Prostate gland (tissue), 2 donors: ENCODE measurements around the gene HNRNPH3.

ENCODE experiments used
- CTCF ChIP-seq, 4 experiments: fragments of 200-600 bp in 2 of 4; fragments of 450-650 bp in 2 of 4; sonication (generic) in 2 of 4; IDR thresholded peaks; 1 replicate in 3 of 4; 2 replicates in 1 of 4; pipeline ENCODE4 v1.5.1; 2016 to 2019; ENCODE audit warnings: antibody characterized with exemption in 4 of 4, mild to moderate bottlenecking in 2 of 4, moderate library complexity in 2 of 4
- POLR2A ChIP-seq: fragments of 450-650 bp; IDR thresholded peaks from one replicate; pipeline ENCODE4 v1.6.1; 2016; ENCODE audit warnings: antibody characterized with exemption, mild to moderate bottlenecking

- TF ChIP-seq CTCF (IDR thresholded peaks at IDR 0.05) (no peak), POLR2A (no peak)
These were observed 8.7 kb downstream of the HNRNPH3 start for GRCh38 chr10:68340358-68341080.
